Fibroblast of villous mesenchyme (primary cell): Measurements from ENCODE around the gene GPR135. TPM values are rescaled to one million over a fixed set of nuclear protein-coding genes. Genes with fewer than 3 reads are reported as not detected.

Experiments used
- DNase-seq: peaks from one replicate; pipeline ENCODE4 v3.0.0-alpha.2; 2010; ENCODE audit warnings: low read depth
- H3K4me3 ChIP-seq: 2 replicates; pipeline ENCODE4 v1.5.1; 2011; ENCODE audit warnings: low read depth, mild to moderate bottlenecking, low read length
- CTCF ChIP-seq: IDR thresholded peaks from 2 replicates; pipeline ENCODE4 v1.5.1; 2012; ENCODE audit warnings: low read depth, mild to moderate bottlenecking, low read length; ENCODE audit not compliant: insufficient read depth
- total RNA-seq: library from RNA; depleted of rRNA; stranded (reverse); fragments of >200 nt; gene quantifications from 2 replicates; pipeline ENCODE4 v1.2.3, GENCODE V29; 2012

Gene GPR135
- total RNA-seq, 1 donor: 6.5 TPM

DNA sequence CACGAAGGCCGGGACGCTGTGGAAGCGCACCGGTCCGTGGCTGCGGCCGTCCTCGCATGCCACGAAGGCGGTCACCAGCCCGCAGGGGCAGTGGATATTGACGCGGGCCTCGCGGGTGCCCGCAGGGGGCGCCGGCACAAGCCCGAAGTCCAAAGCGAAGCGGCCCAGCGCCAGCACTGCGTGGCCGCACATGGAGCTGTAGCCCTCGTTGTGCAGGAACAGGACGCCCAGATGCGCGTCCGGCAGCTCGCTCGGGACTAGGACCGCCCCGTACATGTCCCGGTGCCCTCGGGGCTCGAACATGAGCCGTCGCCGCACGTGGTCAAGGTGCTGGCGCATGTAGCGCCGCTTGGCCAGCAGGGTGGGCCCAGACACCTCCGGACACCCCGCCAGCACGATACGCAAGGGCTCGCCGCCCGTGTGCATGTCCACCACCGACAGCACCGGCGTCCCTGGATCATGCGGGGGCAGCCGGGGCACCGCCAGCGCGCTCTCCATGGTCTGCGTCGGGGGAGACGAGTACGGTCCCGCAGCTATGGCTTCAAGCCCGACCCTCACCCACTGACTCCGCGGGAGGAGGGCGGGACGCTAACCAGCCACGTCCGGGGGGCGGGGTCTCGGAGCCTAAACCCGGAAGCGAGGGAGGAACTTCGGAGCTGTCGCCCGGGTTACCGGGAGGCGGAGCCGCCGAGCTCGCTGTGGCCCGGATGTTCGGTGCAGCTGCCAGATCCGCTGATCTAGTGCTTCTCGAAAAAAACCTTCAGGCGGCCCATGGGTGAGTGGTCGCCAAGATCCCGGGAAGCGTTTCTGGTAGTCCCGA, 18.8 kb upstream of the GPR135 start, which contains the start of the genes JKAMP and L3HYPDH:
JKAMP (plus strand) TSS at position 699 of the 820 bp plus-strand sequence; CDS start at position 772, 73 bp downstream.
L3HYPDH (minus strand) TSS at position 590 of the 820 bp plus-strand sequence; CDS start at position 498, 92 bp downstream.
- TF ChIP-seq CTCF: peak; percentile 66
- peak within 1 kb of the TSS; percentile 94 for H3K4me3 ChIP-seq
- peak; percentile 96 for DNase-seq

DNA sequence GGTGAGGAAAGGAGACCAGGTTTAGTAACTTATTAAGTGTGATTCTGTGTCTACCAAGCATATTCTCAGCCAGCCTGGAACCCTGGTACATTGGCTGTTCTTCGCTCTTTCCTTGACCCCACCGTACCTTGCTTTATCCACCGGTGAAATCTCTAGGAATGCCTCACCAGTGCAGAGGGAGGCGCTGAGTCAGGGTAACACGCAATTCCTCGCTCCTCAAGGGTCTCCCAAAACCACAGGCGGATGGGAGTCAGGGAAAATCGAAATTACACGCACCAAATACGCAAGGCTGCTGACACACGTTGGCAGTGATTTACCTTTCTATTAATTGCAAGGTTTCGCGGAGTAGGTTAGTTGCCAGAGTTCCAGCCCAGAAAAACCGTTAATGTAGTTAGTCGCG, 18.2 kb upstream of the GPR135 start:
- no peak for TF ChIP-seq CTCF
- H3K4me3 ChIP-seq: peak overlapping the region; percentile 94
- DNase-seq: peak; percentile 57

- peak; percentile 80 for DNase-seq
- no peak for TF ChIP-seq CTCF
- peak overlapping the region; percentile 94 for H3K4me3 ChIP-seq
Measured at GRCh38 chr14:59482541-59483331, 17.6 kb upstream of the GPR135 start.

- peak overlapping the region; percentile 94 for H3K4me3 ChIP-seq
- DNase-seq: peak; percentile 65
- no peak for TF ChIP-seq CTCF
Measured at GRCh38 chr14:59481871-59482540, 16.8 kb upstream of the GPR135 start.

GRCh38 chr14:59481407-59481806, 16.2 kb upstream of the GPR135 start:
- no peak for TF ChIP-seq CTCF

DNA sequence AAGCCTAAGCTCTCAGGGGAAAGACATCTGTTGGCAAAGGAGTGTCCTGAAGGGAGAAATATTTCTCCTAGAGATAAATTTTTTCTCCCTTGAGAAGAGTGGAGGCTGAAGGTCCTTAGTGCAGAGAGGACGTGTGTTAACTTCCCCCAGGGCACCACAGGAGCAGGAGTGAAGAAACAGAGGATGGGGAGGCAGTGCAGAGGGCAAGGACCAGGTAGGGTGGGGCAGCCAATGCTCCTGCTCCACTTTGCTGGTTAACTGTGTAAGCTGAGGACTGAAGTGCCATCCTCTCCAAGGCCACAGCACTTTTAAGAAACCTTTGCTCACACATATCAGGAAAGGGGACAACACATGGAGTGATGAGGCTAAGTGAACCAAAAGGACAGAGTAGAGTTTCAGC, 15.0 kb upstream of the GPR135 start:
- DNase-seq: no peak
- TF ChIP-seq CTCF: no peak
- no peak overlapping the region for H3K4me3 ChIP-seq

More at GRCh38 chr14:59481407-59481806, 16.2 kb upstream of the GPR135 start:
- no peak for DNase-seq
- peak overlapping the region; percentile 94 for H3K4me3 ChIP-seq
